A673 (cell line): ENCODE results near the gene RNF220. TPM values are rescaled to one million over a fixed set of nuclear protein-coding genes. Genes with fewer than 3 reads are reported as not detected.

ENCODE experiments used
- BruUV-seq: library from RNA; stranded (reverse); fragments of 400-500 nt; replicated peaks from 2 replicates; lab custom pipeline; 2021; lab: Mats Ljungman, UMichigan
- CTCF ChIA-PET: fragments of 300-600 bp; sonication (Branson Sonifier 250); formaldehyde crosslinking; loops from one replicate; lab custom pipeline; 2022; ENCODE audit warnings: antibody characterized with exemption; lab: Charles Lee
- POLR2A ChIA-PET: fragments of 300-600 bp; sonication (Branson Sonifier 250); formaldehyde crosslinking; loops from one replicate; lab custom pipeline; 2022; ENCODE audit warnings: antibody characterized with exemption; ENCODE audit not compliant: low non-redundant PET; lab: Charles Lee
- DNase-seq: peaks from one replicate; pipeline ENCODE4 v3.0.0-alpha.2; 2015; ENCODE audit warnings: low spot score
- H3K27ac ChIP-seq: fragments of 200-600 bp; sonication (generic); 2 replicates; pipeline ENCODE4 v1.5.1; 2016; ENCODE audit warnings: mixed run types, low read depth, mild to moderate bottlenecking, mixed read lengths, antibody characterized with exemption, low read length; ENCODE audit not compliant: poor library complexity, severe bottlenecking
- H3K27me3 ChIP-seq: fragments of 200-600 bp; sonication (generic); replicated peaks from 2 replicates; pipeline ENCODE4 v1.6.1; 2017; ENCODE audit warnings: mixed run types, low read depth, mild to moderate bottlenecking, mixed read lengths, antibody characterized with exemption, low read length; ENCODE audit not compliant: insufficient read depth, poor library complexity
- H3K36me3 ChIP-seq: fragments of 200-600 bp; sonication (generic); 2 replicates; pipeline ENCODE4 v1.6.1; 2016; ENCODE audit warnings: mixed run types, mild to moderate bottlenecking, mixed read lengths, antibody characterized with exemption, low read length; ENCODE audit not compliant: insufficient read depth, poor library complexity, severe bottlenecking
- H3K4me1 ChIP-seq: fragments of 200-600 bp; sonication (generic); 2 replicates; pipeline ENCODE4 v1.6.1; 2017; ENCODE audit warnings: mixed run types, mild to moderate bottlenecking, mixed read lengths, antibody characterized with exemption, low read length; ENCODE audit not compliant: insufficient read depth, poor library complexity, severe bottlenecking
- H3K4me3 ChIP-seq: fragments of 200-600 bp; sonication (generic); 2 replicates; pipeline ENCODE4 v1.5.1; 2016; ENCODE audit warnings: low read depth, mixed run types, mild to moderate bottlenecking, mixed read lengths, low read length; ENCODE audit not compliant: poor library complexity, severe bottlenecking
- H3K9me3 ChIP-seq: fragments of 200-600 bp; sonication (generic); 2 replicates; pipeline ENCODE4 v1.6.1; 2016; ENCODE audit warnings: mixed run types, low read depth, mild to moderate bottlenecking, mixed read lengths, antibody characterized with exemption, low read length; ENCODE audit not compliant: poor library complexity, severe bottlenecking
- CTCF ChIP-seq: fragments of 300-800, 200-600 bp; sonication (generic); conservative IDR thresholded peaks from 2 replicates; pipeline ENCODE4 v1.5.1; 2017; ENCODE audit warnings: low read depth, mild to moderate bottlenecking, antibody characterized with exemption, low read length, moderate library complexity, mixed read lengths
- EZH2 ChIP-seq: fragments of 200-600 bp; sonication (generic); IDR thresholded peaks from 2 replicates; pipeline ENCODE4 v1.6.1; 2017; ENCODE audit warnings: borderline replicate concordance, low read depth, mild to moderate bottlenecking, mixed read lengths, antibody characterized with exemption, low read length; ENCODE audit not compliant: poor library complexity, severe bottlenecking
- intact Hi-C: fragments of 100-400 bp; cut with micrococcal nuclease; formaldehyde crosslinking; loops from one replicate; pipeline ENCODE4 v1.10.0; 2022; ENCODE audit not compliant: unreplicated experiment
- total RNA-seq: library from RNA; stranded (reverse); gene quantifications from 2 replicates; pipeline ENCODE4 v1.2.3, GENCODE V29; 2021

RNF220 gene
- total RNA-seq, 1 experiment from 2014 or later = 80.6 TPM

GRCh38 chr1:44549510-44549909 is 144.5 kb downstream of the RNF220 start:
- TF ChIP-seq EZH2 = no peak
- TF ChIP-seq CTCF = no peak
- POLR2A ChIA-PET = no interaction called here
- CTCF ChIA-PET = no interaction called here

GRCh38 chr1:44553127-44553758 is 148.2 kb downstream of the RNF220 start:
- Histone ChIP-seq H3K9me3 (no peaks in the 10 kb centered on the region), H3K27ac (no peak overlapping the region), H3K36me3 (no peaks in the 10 kb centered on the region), H3K27me3 (no peaks in the 10 kb centered on the region), H3K4me1 (no peaks in the 10 kb centered on the region), H3K4me3 (no peak overlapping the region)
- no TSS peak for BruUV-seq
- intact Hi-C loops = no loop called here
- CTCF ChIA-PET = interaction anchor here (1.1 kb wide), 1 partner anchor 19 kb away, joined by 4 read pairs; no protein-coding TSS in a partner anchor
- DNase-seq = no peak
- POLR2A ChIA-PET = interaction anchor here (0.5 kb wide), 1 partner anchor 67 kb away, joined by 4 read pairs; no protein-coding TSS in a partner anchor
- TF ChIP-seq CTCF (no peak), EZH2 (no peak)

More at GRCh38 chr1:44549510-44549909, 144.5 kb downstream of the RNF220 start:
- H3K9me3 ChIP-seq = no peaks in the 10 kb centered on the region
- H3K36me3 ChIP-seq = no peaks in the 10 kb centered on the region
- H3K4me1 ChIP-seq = no peaks in the 10 kb centered on the region
- H3K4me3 ChIP-seq = no peak overlapping the region
- no peak for DNase-seq
- BruUV-seq = no TSS peak
- intact Hi-C loops = no loop called here
- no peaks in the 10 kb centered on the region for H3K27me3 ChIP-seq
- H3K27ac ChIP-seq = no peak overlapping the region

- no peak overlapping the region for H3K4me3 ChIP-seq
- no peaks in the 10 kb centered on the region for H3K36me3 ChIP-seq
- no peaks in the 10 kb centered on the region for H3K4me1 ChIP-seq
- H3K27me3 ChIP-seq = no peaks in the 10 kb centered on the region
- CTCF ChIA-PET = no interaction called here
- TF ChIP-seq EZH2 (no peak), CTCF (no peak)
- DNase-seq = no peak
- no peak overlapping the region for H3K27ac ChIP-seq
- POLR2A ChIA-PET = interaction anchor here (0.7 kb wide), 1 partner anchor 31 kb away, joined by 3 read pairs; no protein-coding TSS in a partner anchor
- BruUV-seq = no TSS peak
- intact Hi-C loops = no loop called here
- H3K9me3 ChIP-seq = no peaks in the 10 kb centered on the region
These were observed 148.7 kb downstream of the RNF220 start for GRCh38 chr1:44553771-44554170.
